ENCODE data around the gene EPGN. TPM values are rescaled to one million over a fixed set of nuclear protein-coding genes. Genes with fewer than 3 reads are reported as not detected.

The EPGN gene
- total and polyA plus RNA-seq, 10 donors: 0.05 to 1.2 (median 0.46) TPM; not detected in 7

DNA sequence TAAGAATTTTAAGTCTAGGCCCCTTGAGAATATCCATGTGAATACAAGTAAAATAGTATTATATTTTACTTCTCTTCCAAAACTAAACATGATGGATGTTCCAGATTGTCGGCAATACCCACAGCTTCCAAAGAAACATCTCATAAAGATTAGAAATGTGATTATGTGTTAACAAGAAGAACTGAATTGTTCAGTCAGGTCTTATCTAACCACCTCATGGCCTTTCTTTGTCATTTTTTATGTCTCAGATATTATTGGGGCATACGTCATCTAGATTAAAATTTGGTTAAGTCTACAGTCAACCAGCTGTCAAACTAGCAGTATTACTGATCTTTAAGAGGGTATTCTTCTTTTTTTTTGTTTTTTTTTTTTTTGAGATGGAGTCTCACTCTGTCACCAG is 10.0 kb downstream of the EPGN start:
- TF ChIP-seq POLR2AphosphoS5 (IDR thresholded peaks at IDR 0.05) (no peak), POLR2A (IDR thresholded peaks at IDR 0.05) (no peak), CTCF (IDR thresholded peaks at IDR 0.05 in 8 of 11, conservative IDR thresholded peaks at IDR 0.05 in 3 of 11) (no peak)
- 79 to 92% (median 84%) methylated on average over 2 of the region's 2 CpGs for WGBS, 5 donors
- no peaks in the 10 kb centered on the region for H3K9me3 ChIP-seq
- intact Hi-C loops (cut with DNase I; ENCODE audit: low total_unique reads): no loop called here
- no peaks in the 10 kb centered on the region for H3K36me3 ChIP-seq
- H3K27me3 ChIP-seq (replicated peaks in 1 of 7): peaks cover 0 to 3% (median 0%) of the 10 kb centered on the region in 7 donors
- no peak overlapping the region for H3K4me3 ChIP-seq
- H3K4me1 ChIP-seq: peaks cover 0 to 4% (median 0%) of the 10 kb centered on the region in 6 donors
- DNase-seq: no peak
- no peak overlapping the region for H3K27ac ChIP-seq

GRCh38 chr4:74319470-74319869 is 11.2 kb downstream of the EPGN start:
- intact Hi-C loops (cut with DNase I; ENCODE audit: low total_unique reads): no loop called here
- H3K9me3 ChIP-seq: no peaks in the 10 kb centered on the region
- WGBS, 5 donors: 80 to 89% (median 83%) methylated on average over 6 of the region's 6 CpGs

GRCh38 chr4:74320559-74321118 is 12.4 kb downstream of the EPGN start:
- intact Hi-C loops (cut with DNase I; ENCODE audit: low total_unique reads): no loop called here
- Histone ChIP-seq H3K9me3 (no peaks in the 10 kb centered on the region), H3K4me3 (no peak overlapping the region), H3K27ac (no peak overlapping the region), H3K4me1 (peaks cover 0 to 4% (median 0%) of the 10 kb centered on the region in 6 donors), H3K36me3 (no peaks in the 10 kb centered on the region), H3K27me3 (replicated peaks in 1 of 7) (peaks cover 0 to 9% (median 0%) of the 10 kb centered on the region in 7 donors)
- DNase-seq: peak; percentile 43
- WGBS, 5 donors: 33 to 50% (median 39%) methylated on average over 4 of the region's 4 CpGs
- TF ChIP-seq CTCF (IDR thresholded peaks at IDR 0.05 in 8 of 11, conservative IDR thresholded peaks at IDR 0.05 in 3 of 11) (peak in 7 of 11 experiments; percentile 16 to 42 (median 27)), POLR2A (IDR thresholded peaks at IDR 0.05) (no peak)

More at GRCh38 chr4:74319470-74319869, 11.2 kb downstream of the EPGN start:
- Histone ChIP-seq H3K27ac (no peak overlapping the region), H3K27me3 (replicated peaks in 1 of 7) (peaks cover 0 to 4% (median 0%) of the 10 kb centered on the region in 7 donors), H3K4me3 (no peak overlapping the region), H3K36me3 (no peaks in the 10 kb centered on the region), H3K4me1 (peaks cover 0 to 4% (median 0%) of the 10 kb centered on the region in 6 donors)
- DNase-seq: no peak
- TF ChIP-seq POLR2AphosphoS5 (IDR thresholded peaks at IDR 0.05) (no peak), POLR2A (IDR thresholded peaks at IDR 0.05) (no peak), CTCF (IDR thresholded peaks at IDR 0.05 in 8 of 11, conservative IDR thresholded peaks at IDR 0.05 in 3 of 11) (no peak)

- intact Hi-C loops (cut with DNase I; ENCODE audit: low total_unique reads): no loop called here
- Histone ChIP-seq H3K36me3 (no peaks in the 10 kb centered on the region), H3K4me1 (peaks cover 0 to 4% (median 0%) of the 10 kb centered on the region in 6 donors), H3K9me3 (no peaks in the 10 kb centered on the region), H3K4me3 (no peak overlapping the region), H3K27me3 (replicated peaks in 1 of 7) (peaks cover 0 to 9% (median 0%) of the 10 kb centered on the region in 7 donors), H3K27ac (no peak overlapping the region)
- WGBS, 5 donors: 43 to 70% (median 61%) methylated on average over 3 of the region's 3 CpGs
- no peak for DNase-seq
- no peak for TF ChIP-seq CTCF (IDR thresholded peaks at IDR 0.05 in 8 of 11, conservative IDR thresholded peaks at IDR 0.05 in 3 of 11)
- TF ChIP-seq POLR2AphosphoS5 (IDR thresholded peaks at IDR 0.05): no peak
- TF ChIP-seq POLR2A (IDR thresholded peaks at IDR 0.05): no peak
Measured at GRCh38 chr4:74322301-74322700, 14.0 kb downstream of the EPGN start.
